D721Med (cell line): ENCODE data around the gene SMC4.

Experiments used
- DNase-seq: peaks from one replicate; pipeline ENCODE4 v3.0.0; 2011; ENCODE audit warnings: low spot score; ENCODE audit not compliant: insufficient read length
- FAIRE-seq: peaks from 2 replicates; lab custom pipeline; 2011; peaks lifted over from hg19 to GRCh38; lab: Jason Lieb, UNC
- TF ChIP-seq, protein P1 (sequence below): IDR thresholded peaks from 2 replicates; pipeline ENCODE4 v1.5.1; 2012; ENCODE audit warnings: mild to moderate bottlenecking, control low read depth; ENCODE audit not compliant: insufficient read depth; ENCODE audit errors: missing control alignments

The SMC4 gene

DNA sequence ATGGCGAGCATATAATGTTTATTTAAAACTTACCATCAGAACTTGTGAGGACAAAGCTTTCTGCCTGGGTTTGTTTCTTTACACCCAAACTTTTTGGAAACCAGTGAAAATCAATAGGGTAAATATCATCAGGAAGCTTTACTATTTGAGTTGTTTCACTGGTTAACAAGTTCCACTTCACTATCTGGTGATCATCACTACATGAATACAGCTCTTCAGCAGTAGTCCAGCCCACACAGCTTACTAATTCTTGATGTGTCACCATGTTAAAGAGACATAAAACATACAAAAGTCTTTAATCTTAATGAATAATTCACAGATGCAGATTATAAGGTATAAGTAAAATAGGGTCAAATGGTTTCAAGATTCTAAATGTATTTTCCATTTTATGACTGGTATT, 18.0 kb upstream of the SMC4 start:
- FAIRE-seq (no peak), DNase-seq (no peak)
- TF ChIP-seq, protein P1, sequence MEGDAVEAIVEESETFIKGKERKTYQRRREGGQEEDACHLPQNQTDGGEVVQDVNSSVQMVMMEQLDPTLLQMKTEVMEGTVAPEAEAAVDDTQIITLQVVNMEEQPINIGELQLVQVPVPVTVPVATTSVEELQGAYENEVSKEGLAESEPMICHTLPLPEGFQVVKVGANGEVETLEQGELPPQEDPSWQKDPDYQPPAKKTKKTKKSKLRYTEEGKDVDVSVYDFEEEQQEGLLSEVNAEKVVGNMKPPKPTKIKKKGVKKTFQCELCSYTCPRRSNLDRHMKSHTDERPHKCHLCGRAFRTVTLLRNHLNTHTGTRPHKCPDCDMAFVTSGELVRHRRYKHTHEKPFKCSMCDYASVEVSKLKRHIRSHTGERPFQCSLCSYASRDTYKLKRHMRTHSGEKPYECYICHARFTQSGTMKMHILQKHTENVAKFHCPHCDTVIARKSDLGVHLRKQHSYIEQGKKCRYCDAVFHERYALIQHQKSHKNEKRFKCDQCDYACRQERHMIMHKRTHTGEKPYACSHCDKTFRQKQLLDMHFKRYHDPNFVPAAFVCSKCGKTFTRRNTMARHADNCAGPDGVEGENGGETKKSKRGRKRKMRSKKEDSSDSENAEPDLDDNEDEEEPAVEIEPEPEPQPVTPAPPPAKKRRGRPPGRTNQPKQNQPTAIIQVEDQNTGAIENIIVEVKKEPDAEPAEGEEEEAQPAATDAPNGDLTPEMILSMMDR, result no peak

DNA sequence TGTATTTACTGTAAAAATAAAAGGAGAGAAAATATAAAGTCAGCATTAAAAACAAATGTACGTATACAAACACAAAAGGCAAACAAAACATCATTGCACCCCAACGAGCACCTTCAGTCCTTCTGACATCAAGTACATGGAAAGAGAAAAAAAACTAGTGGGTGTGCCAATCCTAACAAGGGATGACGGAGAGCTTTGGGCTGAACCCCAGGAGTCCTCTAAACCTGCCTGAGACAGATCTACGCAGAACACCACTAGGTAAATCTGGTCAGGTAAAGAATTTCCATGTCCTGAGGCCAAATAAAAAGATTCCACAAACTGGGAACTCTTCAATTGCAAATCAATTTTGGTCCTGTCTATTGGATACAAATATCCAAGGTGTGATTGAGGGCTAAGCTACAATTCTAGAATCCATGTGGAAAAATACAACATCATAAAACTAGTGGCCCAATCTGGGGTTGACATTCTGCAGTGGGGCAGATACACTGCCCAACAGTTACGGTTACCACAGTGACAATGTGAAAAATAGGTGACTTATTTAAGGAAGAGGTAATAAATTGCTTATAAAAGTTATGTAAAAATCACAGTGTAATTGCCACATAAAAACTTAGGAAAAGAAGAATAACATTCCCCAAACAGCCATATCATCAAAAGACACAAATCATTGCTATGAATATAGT, 14.7 kb upstream of the SMC4 start:
- FAIRE-seq, result no peak
- TF ChIP-seq, protein P1, result no peak
- DNase-seq, result no peak

DNA sequence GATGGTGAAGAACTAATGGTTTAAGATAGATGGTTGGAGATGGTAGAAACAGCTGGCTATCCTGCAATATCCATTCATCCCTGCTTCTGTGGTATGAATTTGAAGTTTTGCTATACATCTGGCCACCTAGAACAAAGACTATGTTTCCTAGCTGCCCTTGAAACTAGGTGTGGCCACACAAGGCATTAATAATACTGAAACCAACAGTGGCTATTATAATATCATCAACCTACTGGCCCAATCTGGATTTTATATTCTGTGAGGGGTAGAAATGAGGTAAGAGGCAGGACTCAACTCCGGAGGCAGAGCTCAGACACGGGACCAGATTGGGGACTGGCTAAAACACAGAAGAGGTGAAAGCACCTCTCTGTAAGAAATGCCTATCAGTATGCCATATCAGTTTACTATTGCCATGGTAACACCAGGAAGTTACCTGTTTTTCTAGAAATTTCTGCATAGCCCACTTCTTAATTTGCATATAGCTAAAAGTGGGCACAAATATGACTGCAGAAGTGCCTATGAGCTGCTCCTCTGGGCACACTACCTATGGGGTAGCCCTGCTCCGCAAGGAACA, 8.8 kb upstream of the SMC4 start:
- TF ChIP-seq, protein P1, result no peak
- FAIRE-seq, result no peak
- no peak for DNase-seq

DNA sequence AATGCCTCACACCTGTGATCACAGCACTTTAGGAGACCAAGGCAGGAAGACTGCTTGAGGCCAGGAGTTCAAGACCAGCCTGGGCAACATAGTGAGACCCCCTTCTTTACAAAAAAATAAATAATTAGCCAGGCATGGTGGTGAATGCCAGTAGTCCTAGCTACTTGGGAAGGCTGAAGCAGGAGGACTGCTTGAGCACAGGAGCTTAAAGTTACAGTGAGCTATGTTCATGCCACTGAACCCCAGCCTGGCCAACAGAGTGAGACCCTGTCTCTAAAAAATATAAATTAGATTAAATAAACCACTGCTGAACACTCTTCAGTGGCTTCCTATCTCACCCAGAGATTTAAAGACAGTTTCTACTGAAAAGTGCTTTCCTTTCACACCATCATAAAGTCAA, 6.7 kb upstream of the SMC4 start:
- DNase-seq (no peak), FAIRE-seq (no peak)
- TF ChIP-seq, protein P1, result no peak

DNA sequence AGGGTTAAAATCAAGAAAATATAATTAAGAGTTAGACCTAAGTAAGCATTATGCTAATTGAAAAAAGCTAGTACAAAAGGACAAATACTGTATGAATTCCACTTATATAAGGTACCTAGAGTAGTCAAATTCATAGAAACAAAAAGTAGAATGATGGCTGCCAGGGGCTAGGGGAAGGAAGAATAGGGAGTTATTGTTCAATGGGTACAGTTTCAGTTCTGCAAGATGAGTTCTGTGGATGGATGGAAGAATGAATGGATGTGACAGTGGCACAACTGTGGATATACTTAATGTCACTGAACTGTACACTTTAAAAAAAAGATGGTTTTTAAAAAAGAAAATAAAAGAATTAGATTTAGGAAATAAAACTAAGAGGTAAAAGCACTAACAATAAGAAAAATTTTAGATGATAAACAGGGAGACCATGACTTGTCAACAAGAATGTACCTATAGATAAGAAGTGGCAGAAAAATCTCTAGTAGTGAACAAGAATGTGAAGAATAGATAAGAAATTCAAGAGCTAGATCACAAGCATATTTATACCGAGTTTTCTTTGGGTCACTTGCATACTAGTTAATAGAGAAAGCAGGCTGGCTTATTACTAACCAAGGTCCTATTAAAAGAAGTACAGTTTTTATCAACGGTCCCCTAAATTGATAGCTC, 6.0 kb upstream of the SMC4 start:
- TF ChIP-seq, protein P1, result no peak
- FAIRE-seq, result no peak

DNA sequence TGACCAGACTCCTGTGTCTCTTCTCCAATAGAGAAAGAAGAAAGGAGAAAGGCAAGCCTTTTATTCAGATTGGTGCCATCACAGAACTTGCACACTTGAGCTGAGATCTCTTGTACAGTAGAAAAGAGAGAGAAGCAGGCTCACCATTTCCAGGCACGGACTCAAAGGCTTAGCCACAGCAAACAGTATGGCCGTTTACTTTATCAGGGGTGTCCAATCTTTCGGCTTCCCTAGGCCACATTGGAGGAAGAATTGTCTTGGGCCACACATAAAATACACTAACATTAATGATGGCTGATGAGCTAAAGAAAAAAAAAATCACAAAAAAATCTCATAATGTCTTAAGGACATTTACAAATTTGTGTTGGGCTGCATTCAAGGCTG, 5.4 kb upstream of the SMC4 start:
- no peak for DNase-seq
- no peak for FAIRE-seq
- TF ChIP-seq, protein P1, result no peak

More for the DNA sequence above, 6.0 kb upstream of the SMC4 start:
- no peak for DNase-seq

DNA sequence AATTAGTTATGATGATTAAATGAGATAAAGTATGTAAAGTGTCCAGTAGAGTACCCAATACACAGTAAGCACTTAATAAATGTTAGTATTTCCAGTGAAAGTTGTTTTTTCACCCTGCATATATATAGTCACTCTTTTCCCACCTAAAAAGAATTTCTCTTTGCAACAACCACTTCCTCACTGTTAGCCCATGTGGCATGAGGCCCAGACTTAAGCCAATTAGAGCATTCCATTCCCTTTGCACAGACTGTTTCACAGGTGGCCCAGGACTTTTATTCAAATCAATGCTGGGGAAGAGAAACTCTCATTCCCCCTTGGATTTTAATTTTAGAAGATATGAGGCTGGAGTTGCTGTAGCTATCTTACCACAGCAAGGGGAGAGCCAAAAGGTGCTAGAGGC, 4.2 kb upstream of the SMC4 start:
- FAIRE-seq, result no peak
- TF ChIP-seq, protein P1, result no peak
- DNase-seq, result no peak
